HG03097 (cell line): ENCODE results near the gene NALF2.

ENCODE experiments used
- ATAC-seq: cut with Tn5 transposase; IDR thresholded peaks from one replicate; pipeline ENCODE4 v1.9.1; 2021; ENCODE audit not compliant: unreplicated experiment, low FRiP score

Gene NALF2

DNA sequence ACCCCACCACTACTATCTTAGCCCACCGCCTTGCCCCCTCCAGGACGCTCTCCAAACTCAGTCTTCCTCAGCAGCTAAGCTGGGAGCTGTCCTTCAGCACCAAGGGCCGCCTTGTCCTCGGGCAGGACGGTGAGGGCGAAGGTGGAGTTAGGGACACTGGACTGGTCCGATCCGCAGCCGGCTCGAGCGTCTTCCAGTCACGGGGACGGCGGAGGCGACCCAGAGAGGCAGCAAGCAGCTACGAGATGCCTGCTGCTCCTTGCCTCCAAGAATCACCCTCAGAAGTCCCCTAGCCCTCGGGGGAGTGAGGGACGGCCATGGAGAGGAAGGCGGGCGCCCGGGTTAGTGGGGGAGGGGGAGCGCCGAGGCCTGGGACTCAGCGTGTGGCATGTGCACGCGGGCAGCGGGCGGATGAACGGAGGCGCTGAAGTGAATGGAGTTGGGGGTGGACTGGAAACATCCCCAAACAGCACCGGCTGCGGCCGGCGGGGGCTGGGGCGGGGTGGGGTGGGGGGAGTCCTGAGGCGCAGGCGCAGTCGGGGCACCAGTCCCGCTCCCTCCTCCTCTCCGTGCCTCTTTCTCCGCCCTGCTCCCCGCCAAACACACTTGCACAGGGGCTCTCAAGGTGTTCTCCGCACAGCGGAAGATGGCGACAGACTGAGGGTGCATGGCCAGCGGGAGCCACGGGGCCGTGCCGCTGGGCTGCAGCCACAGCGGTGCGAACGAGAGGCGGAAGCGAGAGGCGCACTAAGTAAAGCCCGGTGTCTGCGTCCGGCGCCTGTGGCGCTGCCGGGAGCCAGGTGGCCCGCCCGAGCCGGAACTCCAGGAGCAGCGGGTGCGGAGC is at the start of gene NALF2:
Gene NALF2, plus strand, starts transcription at position 545 of the 844 bp plus-strand sequence. CDS start 957 bp downstream, outside the sequence.
- no peak for ATAC-seq

DNA sequence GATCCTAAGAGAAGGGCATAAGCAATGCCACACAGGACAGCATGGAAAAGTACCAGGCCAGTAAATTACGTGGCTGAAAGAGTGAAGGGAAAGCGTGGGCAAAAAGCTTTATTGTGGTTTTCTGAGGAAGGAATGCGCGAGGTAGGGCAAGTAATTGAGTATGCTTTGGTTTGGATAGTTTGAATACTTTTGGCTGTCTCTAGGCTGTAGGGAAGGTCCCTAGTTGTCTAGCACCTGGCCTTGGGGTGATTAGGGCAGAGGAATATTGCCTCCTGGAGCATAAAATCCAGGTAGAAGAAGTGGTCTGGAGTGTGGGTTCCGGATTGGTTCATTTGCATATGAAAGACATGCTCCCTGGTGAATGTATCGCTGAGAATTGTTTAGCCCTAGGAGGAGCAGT is 46.4 kb upstream of the NALF2 start:
- no peak for ATAC-seq

DNA sequence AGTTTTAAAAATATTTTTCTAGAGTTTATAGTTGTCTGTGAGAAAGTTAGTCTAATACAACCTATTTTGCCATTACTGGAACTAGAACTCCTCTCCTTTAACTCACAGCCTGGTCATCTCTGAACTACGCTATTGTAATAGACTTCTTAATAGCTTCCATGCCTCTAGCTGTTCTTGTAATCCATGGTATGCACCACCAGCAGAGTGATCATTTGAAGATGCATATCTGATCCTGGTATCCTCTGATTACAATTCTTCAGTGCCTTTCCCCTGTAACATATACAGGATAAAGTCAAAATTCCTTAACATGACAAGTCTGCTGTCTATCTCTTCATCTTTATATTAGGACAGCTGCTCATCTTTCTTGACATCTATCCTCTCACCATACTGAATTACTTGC is 37.6 kb upstream of the NALF2 start:
- no peak for ATAC-seq

DNA sequence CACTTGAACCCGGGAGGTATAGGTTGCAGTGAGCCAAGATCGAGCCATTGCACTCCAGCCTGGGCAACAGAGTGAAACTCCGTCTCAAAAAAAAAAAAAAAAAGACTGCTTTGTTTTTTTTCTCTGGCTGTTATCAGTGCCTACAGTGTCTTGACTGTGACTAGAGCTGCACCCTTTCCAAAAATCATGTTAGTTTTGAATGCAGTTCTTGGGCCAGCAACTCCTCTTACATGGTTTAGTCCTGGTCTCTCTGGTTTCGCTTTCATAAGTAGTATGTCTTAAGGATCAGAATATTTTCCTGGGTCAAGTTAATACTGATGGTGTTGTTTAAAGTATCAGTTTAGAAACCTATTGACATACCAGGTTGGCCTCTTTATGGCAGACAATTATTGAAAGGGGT is 34.2 kb upstream of the NALF2 start:
- no peak for ATAC-seq

DNA sequence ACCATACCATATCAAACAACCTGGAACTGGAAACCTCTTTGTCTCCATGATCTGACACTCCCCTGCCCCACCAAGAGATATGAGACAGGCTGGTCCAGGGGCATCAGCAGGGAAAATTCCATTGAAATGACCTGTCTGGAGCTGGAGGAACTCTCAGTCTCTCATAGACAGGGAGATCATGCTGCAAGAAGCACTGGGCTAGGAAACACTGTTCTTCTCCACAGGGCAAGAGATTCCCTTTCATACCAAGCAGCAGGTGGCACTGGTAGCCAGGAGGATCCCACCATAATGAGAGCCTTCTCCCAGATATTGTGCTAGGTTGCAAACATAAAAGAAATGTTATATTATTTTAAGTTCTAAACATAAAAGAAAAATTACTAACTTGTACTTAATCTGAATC is 14.5 kb upstream of the NALF2 start:
- no peak for ATAC-seq

DNA sequence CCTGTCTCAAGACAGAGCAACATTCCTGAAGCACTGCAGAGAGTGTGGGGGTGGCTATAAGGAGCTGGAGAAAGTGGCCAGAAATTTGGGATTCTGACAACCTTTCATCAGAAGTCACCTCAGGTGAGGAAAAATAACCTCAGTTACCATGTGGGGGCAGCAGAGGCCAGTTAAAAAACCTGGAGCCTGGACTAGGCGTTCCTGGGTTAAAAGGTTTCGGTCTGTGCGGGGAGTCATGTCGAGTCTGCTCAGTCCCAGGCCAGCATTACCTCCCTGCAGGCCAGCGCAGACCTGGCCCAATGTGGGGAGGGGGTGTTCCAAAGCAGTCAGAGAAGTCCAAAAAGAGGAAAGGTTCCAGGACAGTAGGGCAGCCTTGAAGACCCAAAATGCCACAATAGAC is 10.9 kb upstream of the NALF2 start:
- ATAC-seq: no peak

DNA sequence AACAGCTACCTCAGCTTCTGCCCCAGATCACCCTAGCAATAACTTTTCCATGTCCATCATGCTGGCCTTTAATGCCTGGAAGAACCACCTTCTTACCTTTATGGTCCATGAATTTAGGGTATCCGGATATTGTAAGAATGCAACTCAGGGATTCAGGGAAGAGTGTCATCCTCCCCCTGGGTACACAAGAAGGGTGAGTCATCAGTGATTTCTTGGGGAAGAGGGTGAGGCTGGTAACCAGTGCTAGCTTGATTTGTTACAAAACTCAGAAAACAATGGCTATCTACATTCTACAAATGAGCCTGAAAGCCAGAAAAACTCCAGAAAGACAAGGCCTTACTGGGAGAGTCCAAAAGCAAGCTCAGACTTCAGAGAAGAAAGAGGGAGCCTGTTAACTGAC is 10.4 kb upstream of the NALF2 start:
- ATAC-seq: no peak

DNA sequence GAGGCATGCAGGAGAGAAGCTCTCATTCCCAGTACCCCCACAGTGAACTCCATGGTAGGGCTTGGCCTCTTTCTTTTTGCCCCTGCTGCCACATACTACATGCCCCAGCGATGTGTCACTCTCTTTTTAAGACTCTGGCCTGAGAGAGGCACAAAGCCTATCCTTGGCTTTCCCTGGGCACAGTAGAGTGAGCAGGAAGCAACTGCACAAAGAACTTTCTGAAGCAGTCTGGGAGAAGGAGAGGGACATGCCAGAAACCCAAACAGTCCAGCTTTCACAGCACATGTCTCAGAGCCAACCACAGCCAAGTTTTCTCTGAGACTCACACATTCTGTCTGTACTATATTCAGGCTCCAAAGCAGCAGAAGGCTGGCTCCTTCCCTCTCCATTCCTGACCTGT is 7.9 kb upstream of the NALF2 start:
- ATAC-seq: no peak

DNA sequence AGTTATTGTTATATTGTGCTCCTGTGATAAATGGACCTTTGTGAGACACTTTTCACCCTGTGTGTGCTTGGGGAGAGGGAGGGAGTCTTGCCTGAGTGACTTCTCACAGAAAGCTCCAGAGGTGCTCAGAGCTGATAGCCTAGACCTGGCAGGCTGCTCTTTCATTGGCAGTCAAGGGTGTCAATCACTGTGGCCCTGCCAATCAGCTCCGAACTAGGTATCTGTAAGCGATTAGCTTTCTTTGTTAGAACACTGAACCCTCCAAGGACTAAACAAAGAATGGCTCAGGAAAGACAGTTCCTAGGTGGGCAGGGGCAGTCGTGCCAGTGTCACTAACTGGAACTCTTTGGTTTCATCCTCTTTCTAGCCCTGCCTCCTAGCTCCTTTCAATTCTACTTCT is 2.7 kb upstream of the NALF2 start:
- ATAC-seq: no peak

DNA sequence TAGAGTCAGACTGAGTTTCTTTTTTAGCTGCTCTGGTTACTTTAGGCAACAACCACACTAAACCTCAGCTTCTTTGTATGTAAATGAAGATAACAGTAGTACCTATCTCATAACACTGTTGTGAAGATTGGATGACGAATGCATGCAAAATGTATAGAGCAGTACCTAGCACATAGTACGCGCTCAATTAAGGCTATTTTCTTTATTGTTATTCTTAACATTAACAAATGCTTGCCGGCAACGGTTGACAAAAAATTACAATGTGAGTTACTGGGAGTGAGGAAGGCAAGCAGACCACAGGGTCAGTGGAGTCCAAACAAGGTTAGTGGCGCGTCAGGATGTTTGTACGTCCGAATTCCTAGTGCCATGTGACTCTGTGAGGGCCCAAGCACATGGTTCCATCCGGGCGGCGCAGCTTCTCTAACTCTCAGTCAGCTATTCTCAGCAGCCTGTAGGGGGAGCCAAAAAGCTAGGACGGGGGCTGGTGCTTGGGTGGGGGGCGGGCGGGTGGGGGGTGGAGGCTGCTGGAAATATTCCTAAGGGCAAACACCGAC is 821 bp upstream of the NALF2 start:
- ATAC-seq: no peak

DNA sequence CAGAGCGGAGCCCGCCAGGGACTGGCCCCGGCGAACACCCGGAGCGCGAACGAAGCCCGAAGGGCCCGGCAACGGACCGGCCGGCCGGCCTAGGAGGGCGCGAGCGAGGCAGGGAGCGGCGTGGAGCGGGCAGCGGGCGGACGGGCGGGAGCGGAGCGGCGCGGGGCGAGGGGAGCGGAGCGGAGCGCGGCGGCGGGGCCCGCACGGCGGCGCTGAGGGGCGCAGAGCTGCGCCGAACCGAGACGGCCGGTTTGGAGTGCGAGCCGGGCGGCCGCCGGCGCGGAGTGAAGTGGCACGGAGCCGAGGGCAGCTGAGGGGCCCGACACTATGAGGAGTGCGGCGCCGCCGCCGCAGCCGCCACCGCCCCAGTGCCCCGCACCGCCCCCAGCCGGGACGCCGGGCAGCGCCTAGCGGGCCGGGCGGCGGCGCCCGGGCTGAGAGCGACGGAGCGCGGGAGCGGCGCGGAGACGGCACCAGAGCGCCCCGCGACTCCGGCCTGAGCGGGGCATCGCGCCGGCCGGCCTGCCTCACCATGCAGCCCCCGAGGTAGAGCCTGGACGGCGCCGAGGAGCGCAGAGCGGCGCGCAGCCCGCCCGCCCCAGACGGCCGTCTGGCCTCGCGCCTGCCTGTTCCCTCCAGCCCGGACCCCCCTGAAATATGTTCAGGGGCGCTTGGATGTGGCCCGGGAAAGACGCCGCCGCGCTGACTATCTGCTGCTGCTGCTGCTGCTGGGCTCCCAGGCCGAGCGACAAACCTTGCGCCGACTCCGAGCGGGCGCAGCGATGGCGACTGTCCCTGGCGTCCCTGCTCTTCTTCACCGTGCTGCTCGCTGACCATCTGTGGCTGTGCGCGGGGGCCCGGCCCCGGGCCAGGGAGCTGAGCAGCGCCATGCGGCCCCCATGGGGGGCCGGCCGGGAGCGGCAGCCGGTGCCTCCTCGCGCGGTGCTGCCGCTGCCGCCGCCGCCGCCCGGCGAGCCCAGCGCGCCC is 793 bp downstream of the NALF2 start:
- ATAC-seq: no peak

DNA sequence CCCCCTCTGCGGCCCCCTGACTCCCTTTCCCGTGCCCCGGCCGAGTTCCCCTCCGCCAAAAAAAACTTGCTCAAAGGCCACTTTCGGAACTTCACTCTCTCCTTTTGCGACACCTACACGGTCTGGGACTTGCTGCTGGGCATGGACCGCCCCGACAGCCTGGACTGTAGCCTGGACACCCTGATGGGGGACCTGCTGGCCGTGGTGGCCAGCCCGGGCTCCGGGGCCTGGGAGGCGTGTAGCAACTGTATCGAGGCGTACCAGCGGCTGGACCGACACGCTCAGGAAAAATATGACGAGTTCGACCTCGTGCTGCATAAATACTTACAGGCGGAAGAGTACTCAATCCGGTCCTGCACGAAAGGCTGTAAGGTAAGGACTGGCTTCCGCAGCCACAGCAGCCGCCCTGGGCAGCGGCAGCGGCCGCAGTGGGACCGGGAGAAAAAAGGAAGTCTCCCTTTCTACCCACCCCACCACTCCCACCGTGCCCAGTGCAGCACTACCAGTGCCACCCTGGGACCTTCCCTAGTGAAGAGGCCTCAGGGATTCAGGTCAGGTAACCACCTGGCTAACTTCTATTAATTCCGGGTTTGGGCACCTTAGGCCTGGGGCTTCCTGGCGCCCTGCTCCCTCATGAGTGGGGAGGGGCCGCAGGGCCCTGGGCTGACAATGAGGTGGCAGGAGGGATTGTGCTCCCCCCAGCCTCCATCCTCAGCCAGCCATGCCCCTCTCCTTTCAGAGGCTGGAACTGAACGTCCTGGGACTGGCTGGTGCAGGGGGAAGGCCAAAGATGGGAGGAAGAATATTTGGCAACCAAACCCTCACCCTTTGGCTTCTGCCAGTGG is 1.9 kb downstream of the NALF2 start:
- no peak for ATAC-seq

DNA sequence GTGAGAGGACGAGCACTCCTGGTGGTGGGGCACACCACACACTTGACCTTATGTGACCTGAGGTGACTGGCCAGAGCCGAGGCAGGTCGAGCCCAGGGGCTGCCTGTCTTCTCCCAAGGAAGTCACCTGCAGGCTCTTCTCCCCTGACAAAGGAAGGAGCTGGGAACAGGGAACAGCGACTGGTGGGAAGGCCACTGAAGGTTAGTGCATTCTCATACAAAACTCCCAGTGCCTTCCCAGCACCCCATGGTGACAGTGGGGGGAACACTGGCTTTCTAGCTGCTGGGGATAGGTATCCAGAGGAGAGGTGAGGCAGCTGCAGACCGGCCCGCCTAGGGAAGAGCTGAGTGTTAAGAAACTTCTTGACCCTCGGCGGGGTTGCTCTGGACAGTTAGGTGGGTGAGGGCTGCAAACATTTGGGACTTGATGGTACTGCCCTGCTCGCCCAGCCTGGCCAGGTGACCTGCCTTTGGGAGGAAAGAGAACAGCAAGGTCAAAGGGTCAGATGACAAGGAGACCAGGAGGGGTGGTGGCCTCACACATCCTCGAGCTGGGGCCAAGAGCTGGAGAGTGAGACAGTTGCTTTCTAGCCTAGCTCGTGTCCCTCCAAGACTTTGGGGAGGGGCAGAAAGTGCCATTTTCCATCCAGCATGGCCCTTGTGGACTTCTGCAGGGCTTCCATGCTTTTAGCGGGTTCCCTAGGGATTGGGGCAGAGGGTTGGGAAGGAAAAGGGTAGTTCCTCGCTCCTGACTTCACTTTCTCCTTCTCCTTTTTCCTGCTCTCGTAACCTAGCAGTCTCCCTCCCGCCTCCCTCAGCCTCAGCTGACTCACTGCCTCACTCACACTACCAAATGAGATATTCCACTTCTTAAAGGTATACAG is 2.7 kb downstream of the NALF2 start:
- ATAC-seq: no peak

DNA sequence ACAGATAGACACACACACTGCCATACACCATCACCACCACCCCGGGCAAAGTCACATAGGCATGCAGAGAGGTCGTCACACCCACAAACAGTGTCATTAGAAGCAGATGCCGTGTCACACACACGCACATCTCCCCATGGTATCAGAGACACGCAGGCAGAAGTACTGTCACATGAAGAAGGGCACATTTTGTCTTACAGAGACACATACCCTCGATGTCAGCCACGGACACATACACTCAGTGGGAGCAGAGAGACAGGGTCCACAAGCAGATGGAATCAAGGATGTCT is 3.3 kb downstream of the NALF2 start:
- ATAC-seq: no peak

DNA sequence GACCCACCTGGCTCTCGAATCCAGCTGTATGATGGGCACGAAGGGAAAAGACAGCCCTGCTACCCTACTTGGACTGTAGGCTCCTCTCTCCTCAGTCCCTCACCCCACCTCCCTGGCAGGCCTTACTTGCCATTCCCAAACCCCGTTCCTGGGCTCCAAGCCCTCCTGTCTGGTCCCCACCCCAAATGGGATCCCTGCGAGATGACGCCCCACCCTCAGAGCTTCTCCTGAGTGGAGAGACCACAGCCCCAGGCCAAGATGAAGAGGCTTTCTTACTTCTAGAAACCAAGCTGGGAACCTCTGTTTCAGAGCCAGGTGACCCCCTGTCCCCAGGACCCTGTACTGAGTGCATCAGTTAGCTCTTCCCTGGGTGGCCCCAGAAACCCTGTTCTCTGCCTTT is 4.5 kb downstream of the NALF2 start:
- ATAC-seq: no peak

DNA sequence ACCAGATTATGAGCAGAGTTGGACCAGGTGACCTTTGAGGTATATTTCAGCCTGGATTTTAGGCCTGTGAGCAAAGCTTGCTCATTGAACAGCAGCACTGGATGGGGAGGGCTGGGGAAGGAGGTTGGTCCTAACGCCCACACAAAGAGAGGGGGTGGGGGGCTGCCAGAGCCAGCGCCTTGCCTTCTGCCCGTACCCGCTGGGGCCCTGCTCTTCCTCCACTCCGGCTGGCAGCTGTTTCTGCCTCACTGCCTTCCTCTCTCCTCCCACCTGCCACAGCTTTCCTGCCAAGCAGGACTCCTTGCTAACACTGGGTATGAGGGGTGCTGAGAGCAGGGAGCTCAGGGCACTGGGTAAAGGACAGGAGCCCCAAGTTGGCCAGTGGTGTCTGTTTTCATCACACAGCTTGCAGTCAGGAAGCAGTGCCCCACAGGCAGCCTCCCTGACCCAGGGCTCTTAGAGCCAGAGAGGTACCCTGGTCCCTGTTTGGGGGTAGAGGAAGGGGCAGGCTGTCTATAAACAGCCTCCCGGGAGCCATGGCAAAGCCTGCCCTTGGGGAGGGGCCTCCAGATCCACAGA is 6.1 kb downstream of the NALF2 start:
- ATAC-seq: no peak

DNA sequence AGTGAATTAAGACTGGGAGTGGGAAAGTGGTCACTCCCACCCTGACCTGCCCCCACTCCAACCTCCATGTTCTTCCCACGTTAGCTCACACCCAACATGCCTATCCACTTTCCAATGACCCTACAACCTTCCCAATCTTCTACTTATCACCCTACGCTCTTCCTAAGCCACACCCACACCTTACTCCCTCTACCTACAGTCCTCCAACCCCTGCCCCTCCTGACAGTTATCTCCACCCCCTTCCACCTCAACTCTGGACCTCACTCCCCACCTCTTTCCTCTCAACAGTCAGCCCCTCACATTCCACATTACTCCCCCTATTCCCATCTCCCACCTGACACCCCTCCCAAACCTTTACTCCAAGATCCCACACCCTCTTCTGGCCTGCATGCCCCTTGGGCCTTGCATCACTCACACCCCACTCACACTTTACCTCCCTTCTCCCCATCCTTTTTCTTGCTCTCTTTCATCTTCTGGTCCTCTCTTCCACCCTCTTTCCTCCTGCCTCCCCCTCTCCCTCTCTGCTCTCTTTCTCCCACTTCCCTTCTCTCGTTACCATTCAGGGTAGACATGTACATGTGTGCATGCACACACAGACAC is 6.9 kb downstream of the NALF2 start:
- ATAC-seq: no peak

DNA sequence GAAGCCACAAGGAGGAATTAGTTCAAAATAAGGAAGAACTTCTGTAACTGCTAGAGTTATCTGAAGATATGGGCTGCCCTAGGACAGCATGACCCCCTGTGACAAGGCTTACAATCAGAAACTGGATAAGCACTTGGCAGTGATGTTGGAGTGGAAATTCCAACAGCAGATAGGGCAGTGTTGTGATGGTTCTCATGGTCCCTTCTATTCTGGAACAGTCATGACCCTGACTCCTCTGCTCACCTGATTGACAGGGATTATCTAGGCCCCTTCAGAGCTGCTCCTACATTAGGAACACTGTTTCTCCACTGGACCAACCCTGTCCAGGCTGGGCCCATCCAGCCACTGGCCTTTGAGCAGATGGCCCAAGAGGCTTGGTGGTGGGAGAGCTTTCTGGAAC is 17.9 kb downstream of the NALF2 start:
- no peak for ATAC-seq

DNA sequence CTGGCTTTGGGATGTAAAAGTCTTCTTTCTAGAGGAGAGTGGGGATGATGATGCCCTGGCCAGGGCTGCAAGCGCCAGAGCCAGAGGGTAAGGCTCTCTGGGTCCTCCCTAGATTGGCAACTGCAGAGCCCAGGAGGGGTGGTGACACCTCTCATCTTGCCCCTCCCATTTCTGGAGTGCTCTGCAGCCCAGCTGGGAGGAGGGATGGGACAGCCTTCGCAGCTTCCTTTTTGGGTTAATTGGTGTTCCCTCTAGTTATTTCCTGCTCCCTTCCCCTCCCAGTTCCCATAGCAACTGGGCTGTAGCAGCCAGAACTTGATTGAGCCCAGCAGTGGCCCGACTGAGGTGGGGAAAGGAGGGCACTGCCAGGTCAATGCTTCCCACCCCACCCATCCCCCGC is 19.2 kb downstream of the NALF2 start:
- ATAC-seq: no peak
